Adrenal gland (tissue), 5 donors: Measurements from ENCODE around the gene NCKIPSD.

Source experiments
- CTCF ChIP-seq, 6 experiments: fragments of 450-650 bp in 4 of 6; fragments of 200-600 bp in 2 of 6; sonication (generic) in 1 of 6; IDR thresholded peaks; 1 replicate in 5 of 6; 2 replicates in 1 of 6; pipeline versions ENCODE4 v1.5.1 to v1.8.0; 2016 to 2021; ENCODE audit warnings: antibody characterized with exemption in 6 of 6, mild to moderate bottlenecking in 2 of 6, moderate library complexity in 1 of 6
- POLR2A ChIP-seq, 2 donors: fragments of 450-650 bp; IDR thresholded peaks; one replicate each; pipeline ENCODE4 v1.6.1; 2017; ENCODE audit warnings: antibody characterized with exemption in 2 of 2, mild to moderate bottlenecking in 2 of 2, moderate library complexity in 1 of 2
- donor health status: DM: no; HTN: no; CAD: no.

- no peak for TF ChIP-seq CTCF (IDR thresholded peaks at IDR 0.05)
- TF ChIP-seq POLR2A (IDR thresholded peaks at IDR 0.05), result no peak
Observed at GRCh38 chr3:48630407-48630806, 55.3 kb downstream of the NCKIPSD start.
